Glomerular visceral epithelial cell (primary cell): Measurements from ENCODE around the gene ACSF3.

ENCODE experiments used
- DNase-seq: peaks from one replicate; pipeline ENCODE4 v3.0.0-alpha.2; 2016; ENCODE audit errors: extremely low spot score

The ACSF3 gene

GRCh38 chr16:89112377-89113151, 18.9 kb downstream of the ACSF3 start:
- DNase-seq = no peak

- no peak for DNase-seq
These were observed 19.5 kb downstream of the ACSF3 start for GRCh38 chr16:89113152-89113547.

GRCh38 chr16:89113661-89114060, 20.0 kb downstream of the ACSF3 start:
- DNase-seq = no peak

GRCh38 chr16:89114159-89114981, 20.7 kb downstream of the ACSF3 start:
- peak; percentile 70 for DNase-seq

- no peak for DNase-seq
These were observed 21.7 kb downstream of the ACSF3 start for GRCh38 chr16:89115216-89115861.

- no peak for DNase-seq
These were observed 22.9 kb downstream of the ACSF3 start for GRCh38 chr16:89116341-89117226.

- DNase-seq = no peak
These were observed 23.7 kb downstream of the ACSF3 start for GRCh38 chr16:89117227-89117974.

- no peak for DNase-seq
These were observed 24.3 kb downstream of the ACSF3 start for GRCh38 chr16:89117975-89118289.

- DNase-seq = no peak
These were observed 24.9 kb downstream of the ACSF3 start for GRCh38 chr16:89118361-89119165.

GRCh38 chr16:89119166-89119621, 25.5 kb downstream of the ACSF3 start:
- DNase-seq = no peak

GRCh38 chr16:89119661-89120141, 26.0 kb downstream of the ACSF3 start:
- DNase-seq = no peak

- no peak for DNase-seq
These were observed 26.6 kb downstream of the ACSF3 start for GRCh38 chr16:89120281-89120680.

- no peak for DNase-seq
These were observed 27.3 kb downstream of the ACSF3 start for GRCh38 chr16:89120921-89121351.

GRCh38 chr16:89121691-89122321, 28.2 kb downstream of the ACSF3 start:
- no peak for DNase-seq

GRCh38 chr16:89122322-89122851, 28.7 kb downstream of the ACSF3 start:
- no peak for DNase-seq

- no peak for DNase-seq
These were observed 29.6 kb downstream of the ACSF3 start for GRCh38 chr16:89123001-89123830.

- DNase-seq = no peak
These were observed 30.1 kb downstream of the ACSF3 start for GRCh38 chr16:89123831-89124100.

- no peak for DNase-seq
These were observed 35.7 kb downstream of the ACSF3 start for GRCh38 chr16:89129378-89129777.
